HCT116 (cell line): ENCODE results near the gene SPATA20. TPM values are rescaled to one million over a fixed set of nuclear protein-coding genes. Genes with fewer than 3 reads are reported as not detected.

Experiments used
- ATAC-seq: fragments of 200-7000 bp; cut with Tn5 transposase; 2 replicates; pipeline ENCODE4 v1.9.1; 2020; ENCODE audit warnings: mild to moderate bottlenecking, moderate library complexity
- BruUV-seq: library from RNA; stranded (reverse); fragments of 400-500 nt; replicated peaks from 2 replicates; lab custom pipeline; 2021; lab: Mats Ljungman, UMichigan
- CTCF ChIA-PET: fragments of 300-600 bp; sonication (Branson Sonifier 250); formaldehyde crosslinking; loops from one replicate; lab custom pipeline; 2021; ENCODE audit warnings: antibody characterized with exemption; lab: Charles Lee
- POLR2A ChIA-PET: fragments of 300-600, 350-600 bp; sonication (Branson Sonifier 250); formaldehyde crosslinking; loops from one replicate; lab custom pipeline; 2021; ENCODE audit warnings: antibody characterized with exemption; lab: Charles Lee
- RAD21 ChIA-PET, 2 experiments: fragments of 300-600 bp; sonication (Branson Sonifier 250); formaldehyde crosslinking; loops; one replicate each; lab custom pipeline; 2023; ENCODE audit warnings: low total read pairs in 2 of 2; ENCODE audit not compliant: uncharacterized antibody in 2 of 2, unreplicated experiment in 2 of 2, low non-redundant PET in 1 of 2; lab: Charles Lee
- DNase-seq: peaks from one replicate; pipeline ENCODE4 v3.0.0-alpha.2; 2010; ENCODE audit warnings: low read depth, low spot score
- H2AFZ ChIP-seq: fragments of 200-600 bp; shearing (Covaris generic), sonication (generic); 2 replicates; pipeline ENCODE4 v1.6.1; 2017; ENCODE audit warnings: low read depth, mixed run types, mixed read lengths, antibody characterized with exemption, low read length; ENCODE audit not compliant: poor library complexity, severe bottlenecking
- H3K27ac ChIP-seq: 2 replicates; pipeline ENCODE4 v1.5.1; 2012; ENCODE audit warnings: low read depth, low read length
- H3K27me3 ChIP-seq: fragments of 200-600 bp; sonication (generic); 2 replicates; pipeline ENCODE4 v1.6.1; 2016; ENCODE audit warnings: mixed run types, low read length, mixed read lengths; ENCODE audit not compliant: insufficient read depth
- H3K36me3 ChIP-seq, 2 experiments: fragments of 200-500 bp in 1 of 2; fragments of 200-600 bp in 1 of 2; sonication (Bioruptor generic) in 1 of 2; sonication (generic) in 1 of 2; 2 replicates each; pipeline versions ENCODE4 v1.5.1 to v1.6.1; 2014 to 2016; ENCODE audit warnings: low read length in 2 of 2, inconsistent platforms in 1 of 2, mixed read lengths in 1 of 2, mixed run types in 1 of 2; ENCODE audit not compliant: insufficient read depth in 2 of 2, control insufficient read depth in 1 of 2
- H3K4me1 ChIP-seq, 2 experiments: fragments of 200-600 bp in 1 of 2; sonication (generic) in 1 of 2; 2 replicates each; pipeline versions ENCODE4 v1.5.1 to v1.6.1; 2012 to 2017; ENCODE audit warnings: low read length in 2 of 2, inconsistent platforms in 1 of 2, mild to moderate bottlenecking in 1 of 2, mixed read lengths in 1 of 2, mixed run types in 1 of 2, moderate library complexity in 1 of 2; ENCODE audit not compliant: insufficient read depth in 2 of 2, control insufficient read depth in 1 of 2
- H3K4me2 ChIP-seq: fragments of 200-600 bp; sonication (generic); 2 replicates; pipeline ENCODE4 v1.6.1; 2017; ENCODE audit warnings: mixed run types, low read length, mixed read lengths
- H3K4me3 ChIP-seq, 2 experiments: fragments of 200-600 bp in 1 of 2; sonication (generic) in 1 of 2; replicated peaks in 1 of 2; 2 replicates each; pipeline ENCODE4 v1.5.1; 2011 to 2016; ENCODE audit warnings: low read length in 2 of 2, control low read depth in 1 of 2, low read depth in 1 of 2, mild to moderate bottlenecking in 1 of 2, mixed read lengths in 1 of 2, mixed run types in 1 of 2
- H3K79me2 ChIP-seq: fragments of 200-600 bp; sonication (generic); 2 replicates; pipeline ENCODE4 v1.6.1; 2017; ENCODE audit warnings: mild to moderate bottlenecking, mixed run types, low read length, moderate library complexity, mixed read lengths; ENCODE audit not compliant: insufficient read depth
- H3K9ac ChIP-seq: fragments of 200-600 bp; sonication (generic); 2 replicates; pipeline ENCODE4 v1.6.1; 2016; ENCODE audit warnings: low read length, mixed read lengths
- H3K9me2 ChIP-seq: fragments of 200-600 bp; sonication (generic), shearing (Covaris generic); 2 replicates; pipeline ENCODE4 v1.6.1; 2017; ENCODE audit warnings: mixed run types, mild to moderate bottlenecking, moderate library complexity; ENCODE audit not compliant: insufficient read depth
- H3K9me3 ChIP-seq, 2 experiments: fragments of 200-500 bp in 1 of 2; fragments of 200-600 bp in 1 of 2; sonication (Bioruptor generic) in 1 of 2; sonication (generic) in 1 of 2; 2 replicates each; pipeline ENCODE4 v1.6.1; 2014 to 2017; ENCODE audit warnings: low read length in 2 of 2, mixed read lengths in 2 of 2, inconsistent platforms in 1 of 2, low read depth in 1 of 2, mild to moderate bottlenecking in 1 of 2, mixed run types in 1 of 2, moderate library complexity in 1 of 2; ENCODE audit not compliant: control insufficient read depth in 1 of 2, insufficient read depth in 1 of 2
- H4K20me1 ChIP-seq: fragments of 200-600 bp; sonication (generic), shearing (Covaris generic); 2 replicates; pipeline ENCODE4 v1.6.1; 2017; ENCODE audit warnings: mixed run types, mild to moderate bottlenecking, moderate library complexity; ENCODE audit not compliant: insufficient read depth
- CBX3 ChIP-seq: IDR thresholded peaks from 2 replicates; pipeline ENCODE4 v1.6.1; 2012; ENCODE audit warnings: low read depth
- CTCF ChIP-seq, 3 experiments: fragments of 200-600 bp in 1 of 3; sonication (generic) in 1 of 3; IDR thresholded peaks in 2 of 3; conservative IDR thresholded peaks in 1 of 3; 2 replicates each; pipeline ENCODE4 v1.5.1; 2012 to 2017; ENCODE audit warnings: low read depth in 2 of 3, low read length in 2 of 3, antibody characterized with exemption in 1 of 3, borderline replicate concordance in 1 of 3, control low read depth in 1 of 3, mild to moderate bottlenecking in 1 of 3, mixed read lengths in 1 of 3, mixed run types in 1 of 3, moderate library complexity in 1 of 3; ENCODE audit not compliant: insufficient read depth in 1 of 3
- EGR1 ChIP-seq: IDR thresholded peaks from 2 replicates; pipeline ENCODE4 v1.6.1; 2012; ENCODE audit warnings: low read depth
- EZH2 ChIP-seq: fragments of 200-600 bp; sonication (generic); IDR thresholded peaks from 2 replicates; pipeline ENCODE4 v1.6.1; 2017; ENCODE audit warnings: antibody characterized with exemption, mixed run types
- EZH2phosphoT487 ChIP-seq: fragments of 200-600 bp; IDR thresholded peaks from 2 replicates; pipeline ENCODE4 v1.6.1; 2018; ENCODE audit warnings: antibody characterized with exemption, borderline replicate concordance
- JUND ChIP-seq: IDR thresholded peaks from 2 replicates; pipeline ENCODE4 v1.6.1; 2012
- MAX ChIP-seq: IDR thresholded peaks from 2 replicates; pipeline ENCODE4 v1.6.1; 2012
- POLR2A ChIP-seq: IDR thresholded peaks from 2 replicates; pipeline ENCODE4 v1.7.0; 2011; ENCODE audit warnings: borderline replicate concordance; ENCODE audit not compliant: insufficient read depth, insufficient read length; ENCODE audit errors: extremely low read depth
- SIN3A ChIP-seq: IDR thresholded peaks from 2 replicates; pipeline ENCODE4 v1.6.1; 2012; ENCODE audit warnings: low read depth
- SP1 ChIP-seq: IDR thresholded peaks from 2 replicates; pipeline ENCODE4 v1.6.1; 2012; ENCODE audit warnings: low read depth
- ZFX ChIP-seq: fragments of 450-650 bp; IDR thresholded peaks from 2 replicates; pipeline ENCODE4 v1.6.1; 2017
- intact Hi-C: fragments of 100-400 bp; cut with micrococcal nuclease; formaldehyde crosslinking; loops from 2 replicates; pipeline ENCODE4 v1.10.0; 2022
- total RNA-seq: library from RNA; stranded (reverse); gene quantifications from one replicate; pipeline ENCODE4 v1.2.1, GENCODE V29; 2021; ENCODE audit not compliant: unreplicated experiment

Gene SPATA20
- total RNA-seq, 1 experiment from 2014 or later: 57.5 TPM

- Histone ChIP-seq H3K9me2 (no peaks in the 10 kb centered on the region), H3K4me3 (peak overlapping the region; percentile 54 to 68), H2AFZ (peak overlapping the region; percentile 100), H3K27ac (peak overlapping the region; percentile 43; the same call in 1 of the 2 replicates), H4K20me1 (no peaks in the 10 kb centered on the region), H3K4me2 (peak overlapping the region; percentile 100), H3K9me3 (no peaks in the 10 kb centered on the region), H3K79me2 (no peaks in the 10 kb centered on the region), H3K27me3 (no peaks in the 10 kb centered on the region), H3K4me1 (peaks cover 6 to 18% of the 10 kb centered on the region in 2 experiments; a peak in 3 of 4 replicates), H3K9ac (peak overlapping the region; percentile 62), H3K36me3 (no peaks in the 10 kb centered on the region)
- ATAC-seq (peak; percentile 80), DNase-seq (peak; percentile 64)
- ChIA-PET RAD21 (interaction anchor here (0.6 to 1.4 kb wide), 5 partner anchors 9 to 66 kb away, joined by 3 to 8 read pairs (median 3); no protein-coding TSS in a partner anchor), POLR2A (interaction anchor here (0.6 to 1.8 kb wide), 7 partner anchors 9 to 882 kb away, joined by 3 to 8 read pairs (median 4); partner anchors contain the start of gene LRRC59), CTCF (interaction anchor here (0.6 to 2.3 kb wide), 11 partner anchors 10 to 145 kb away, joined by 3 to 22 read pairs (median 4); no protein-coding TSS in a partner anchor)
- intact Hi-C loops: no loop called here
- no peak for TF ChIP-seq CTCF (IDR thresholded peaks at IDR 0.05 in 2 of 3, conservative IDR thresholded peaks at IDR 0.05 in 1 of 3; ENCODE audit: borderline replicate concordance in 1 of 3, insufficient read depth in 1 of 3, low read depth in 2 of 3, low read length in 2 of 3)
- no peak for TF ChIP-seq SP1
- no peak for TF ChIP-seq EGR1
- no peak for TF ChIP-seq EZH2phosphoT487
- TF ChIP-seq CBX3: no peak
- no peak for TF ChIP-seq JUND
- no peak for TF ChIP-seq EZH2
- no peak for TF ChIP-seq ZFX
- TF ChIP-seq SIN3A: no peak
- no peak for TF ChIP-seq POLR2A
- no peak for TF ChIP-seq MAX
- BruUV-seq: no TSS peak
Measured at GRCh38 chr17:50559674-50560184, 12.8 kb downstream of the SPATA20 start.
